HG03457 (cell line): ENCODE results near the gene IFNLR1.

Experiments
- ATAC-seq: cut with Tn5 transposase; IDR thresholded peaks from one replicate; pipeline ENCODE4 v1.9.1; 2021; ENCODE audit warnings: moderate number of reproducible peaks; ENCODE audit not compliant: unreplicated experiment

Gene IFNLR1

GRCh38 chr1:24107462-24108138, 79.5 kb downstream of the IFNLR1 start:
- no peak for ATAC-seq

- no peak for ATAC-seq
Measured at GRCh38 chr1:24105368-24106160, 81.5 kb downstream of the IFNLR1 start.

- no peak for ATAC-seq
Measured at GRCh38 chr1:24104854-24105253, 82.2 kb downstream of the IFNLR1 start.
